IMR-90 (cell line): Measurements from ENCODE around the gene BMX. TPM values are rescaled to one million over a fixed set of nuclear protein-coding genes. Genes with fewer than 3 reads are reported as not detected.

Experiments used
- ATAC-seq: fragments of 200-7000 bp; cut with Tn5 transposase; 2 replicates; pipeline ENCODE4 v1.9.1; 2020; ENCODE audit warnings: low read depth, mild to moderate bottlenecking, moderate library complexity
- BruUV-seq: library from RNA; stranded (reverse); fragments of 400-500 nt; replicated peaks from 2 replicates; lab custom pipeline; 2021; lab: Mats Ljungman, UMichigan
- CTCF ChIA-PET: fragments of 300-600 bp; formaldehyde crosslinking; extraction: SDS; loops from one replicate; lab custom pipeline; 2021; ENCODE audit warnings: antibody characterized with exemption; lab: Yijun Ruan, JAX
- POLR2A ChIA-PET: fragments of 300-600 bp; sonication (Branson Sonifier 250); formaldehyde crosslinking; loops from one replicate; lab custom pipeline; 2022; ENCODE audit warnings: antibody characterized with exemption; ENCODE audit not compliant: unreplicated experiment; lab: Charles Lee
- DNase-seq: peaks from one replicate; pipeline ENCODE4 v3.0.0; 2013
- H2AFZ ChIP-seq: replicated peaks from 2 replicates; pipeline ENCODE3; 2013; ENCODE audit warnings: low read length, mild to moderate bottlenecking; ENCODE audit not compliant: poor library complexity
- H2AK5ac ChIP-seq: 2 replicates; pipeline ENCODE4 v1.6.1; 2013; ENCODE audit warnings: low read depth, low read length, inconsistent platforms
- H2AK9ac ChIP-seq: replicated peaks from 2 replicates; pipeline ENCODE3; 2013; ENCODE audit warnings: mild to moderate bottlenecking, low read depth, low read length, moderate library complexity; ENCODE audit not compliant: poor library complexity
- H2BK120ac ChIP-seq: 2 replicates; pipeline ENCODE4 v1.6.1; 2013; ENCODE audit warnings: low read depth, low read length, inconsistent platforms
- H2BK15ac ChIP-seq: 3 replicates; pipeline ENCODE4 v1.6.1; 2013; ENCODE audit warnings: low read depth, low read length, inconsistent platforms
- H2BK20ac ChIP-seq: 2 replicates; pipeline ENCODE4 v1.6.1; 2013; ENCODE audit warnings: low read depth, mild to moderate bottlenecking, inconsistent platforms, low read length, moderate library complexity
- H2BK5ac ChIP-seq: 2 replicates; pipeline ENCODE4 v1.6.1; 2013; ENCODE audit warnings: mild to moderate bottlenecking, low read depth, low read length, inconsistent platforms; ENCODE audit not compliant: poor library complexity, severe bottlenecking
- H3K14ac ChIP-seq: replicated peaks from 2 replicates; pipeline ENCODE4 v1.6.1; 2013; ENCODE audit warnings: low read depth, low read length, inconsistent platforms
- H3K18ac ChIP-seq: 2 replicates; pipeline ENCODE4 v1.6.1; 2013; ENCODE audit warnings: low read depth, low read length, control low read depth
- H3K23ac ChIP-seq: 2 replicates; pipeline ENCODE4 v1.6.1; 2013; ENCODE audit warnings: low read depth, low read length, inconsistent platforms
- H3K27ac ChIP-seq: 2 replicates; pipeline ENCODE4 v1.5.1; 2013; ENCODE audit warnings: mild to moderate bottlenecking, control low read depth, low read length; ENCODE audit not compliant: insufficient read depth
- H3K27me3 ChIP-seq: 2 replicates; pipeline ENCODE4 v1.6.1; 2013; ENCODE audit warnings: low read length; ENCODE audit not compliant: control insufficient read depth, insufficient read depth
- H3K36me3 ChIP-seq: 2 replicates; pipeline ENCODE4 v1.6.1; 2013; ENCODE audit warnings: low read length, mixed read lengths; ENCODE audit not compliant: control insufficient read depth, insufficient read depth
- H3K4ac ChIP-seq: 2 replicates; pipeline ENCODE4 v1.6.1; 2013; ENCODE audit warnings: low read depth, low read length, inconsistent platforms
- H3K4me1 ChIP-seq: 2 replicates; pipeline ENCODE4 v1.6.1; 2013; ENCODE audit warnings: low read length, mixed read lengths; ENCODE audit not compliant: control insufficient read depth, insufficient read depth
- H3K4me2 ChIP-seq: 2 replicates; pipeline ENCODE4 v1.6.1; 2013; ENCODE audit warnings: low read depth, mild to moderate bottlenecking, control low read depth, low read length, moderate library complexity
- H3K4me3 ChIP-seq: 2 replicates; pipeline ENCODE4 v1.5.1; 2013; ENCODE audit warnings: low read depth, mild to moderate bottlenecking, control low read depth, low read length, moderate library complexity; ENCODE audit not compliant: insufficient read depth
- H3K56ac ChIP-seq: 2 replicates; pipeline ENCODE4 v1.6.1; 2013; ENCODE audit warnings: low read length, inconsistent platforms; ENCODE audit not compliant: insufficient read depth; ENCODE audit errors: extremely low read depth
- H3K79me1 ChIP-seq, 2 experiments: 2 replicates each; pipeline ENCODE4 v1.6.1; 2013; ENCODE audit warnings: low read length in 2 of 2, inconsistent platforms in 1 of 2, low read depth in 1 of 2
- H3K9ac ChIP-seq: 2 replicates; pipeline ENCODE4 v1.6.1; 2013; ENCODE audit warnings: low read depth, low read length, control low read depth
- H3K9me1 ChIP-seq: 2 replicates; pipeline ENCODE4 v1.6.1; 2013; ENCODE audit warnings: low read length, inconsistent platforms; ENCODE audit not compliant: insufficient read depth
- H3K9me3 ChIP-seq: 2 replicates; pipeline ENCODE4 v1.6.1; 2013; ENCODE audit warnings: low read length; ENCODE audit not compliant: control insufficient read depth, insufficient read depth
- H4K20me1 ChIP-seq: 2 replicates; pipeline ENCODE4 v1.6.1; 2013; ENCODE audit warnings: low read length, inconsistent platforms; ENCODE audit not compliant: insufficient read depth
- H4K5ac ChIP-seq: 2 replicates; pipeline ENCODE4 v1.6.1; 2013; ENCODE audit warnings: mild to moderate bottlenecking, low read depth, low read length, control low read depth
- H4K8ac ChIP-seq, 2 experiments: 2 replicates each; pipeline ENCODE4 v1.6.1; 2013; ENCODE audit warnings: low read depth in 2 of 2, low read length in 2 of 2, control low read depth in 1 of 2, inconsistent platforms in 1 of 2
- H4K91ac ChIP-seq: 2 replicates; pipeline ENCODE4 v1.6.1; 2013; ENCODE audit warnings: low read depth, low read length, inconsistent platforms; ENCODE audit not compliant: insufficient read depth
- BHLHE40 ChIP-seq: fragments of 150-350 bp; IDR thresholded peaks from 2 replicates; pipeline ENCODE4 v1.6.1; 2016; ENCODE audit warnings: mild to moderate bottlenecking, low read depth, low read length
- CHD1 ChIP-seq: IDR thresholded peaks from 2 replicates; pipeline ENCODE4 v1.6.1; 2012; ENCODE audit warnings: low read depth, low read length, improper control_type of control experiment
- MAFK ChIP-seq: IDR thresholded peaks from 2 replicates; pipeline ENCODE4 v1.6.1; 2012; ENCODE audit warnings: low read depth, low read length, improper control_type of control experiment
- NFE2L2 ChIP-seq: fragments of 150-350 bp; IDR thresholded peaks from 2 replicates; pipeline ENCODE4 v1.6.1; 2016; ENCODE audit warnings: low read depth, mild to moderate bottlenecking, low read length
- RAD21 ChIP-seq: IDR thresholded peaks from 2 replicates; pipeline ENCODE4 v1.6.1; 2012; ENCODE audit warnings: low read length, improper control_type of control experiment
- RFX5 ChIP-seq: IDR thresholded peaks from 2 replicates; pipeline ENCODE4 v1.8.0; 2012; ENCODE audit warnings: low read depth, mild to moderate bottlenecking, low read length, moderate library complexity
- USF2 ChIP-seq: fragments of 150-350 bp; IDR thresholded peaks from 2 replicates; pipeline ENCODE4 v1.6.1; 2017; ENCODE audit warnings: mild to moderate bottlenecking, antibody characterized with exemption, low read length, low read depth
- dilution Hi-C: fragments of 300-500 bp; cut with HindIII; formaldehyde crosslinking; loops from one replicate; pipeline ENCODE4 v1.14.3; 2018; ENCODE audit warnings: low sequenced_read_pairs; ENCODE audit not compliant: unreplicated experiment
- in situ Hi-C: fragments of 300-500 bp; cut with MboI; formaldehyde crosslinking; loops from 3 replicates; pipeline ENCODE4 v1.14.3; 2019; ENCODE audit warnings: low sequenced_read_pairs, inconsistent platforms, mixed read lengths
- intact Hi-C: fragments of 100-400 bp; cut with micrococcal nuclease; formaldehyde crosslinking; loops from 2 replicates; pipeline ENCODE4 v1.10.0; 2022
- polyA plus RNA-seq, 3 experiments: library from polyadenylated mRNA; depleted of rRNA; stranded (reverse); fragments of >200 nt; gene quantifications; 2 replicates each; pipeline ENCODE4 v1.2.3, GENCODE V29; 2012; ENCODE audit warnings: low replicate concordance in 1 of 3
- total RNA-seq: library from RNA; depleted of rRNA; stranded (reverse); fragments of >200 nt; gene quantifications from 2 replicates; pipeline ENCODE4 v1.2.3, GENCODE V29; 2012

The BMX gene
- total and polyA plus RNA-seq, 2 of the 4 experiments (the other 2 are of a cell fraction) = not detected

GRCh38 chrX:15529165-15529564 is 28.6 kb downstream of the BMX start:
- no peak overlapping the region for H3K27ac ChIP-seq
- no peak overlapping the region for H2BK5ac ChIP-seq
- no peaks in the 10 kb centered on the region for H4K20me1 ChIP-seq
- H3K4me1 ChIP-seq = no peaks in the 10 kb centered on the region
- no peak overlapping the region for H2AK5ac ChIP-seq
- H3K4ac ChIP-seq = no peak overlapping the region
- no peak overlapping the region for H3K4me2 ChIP-seq
- ATAC-seq = no peak
- H4K91ac ChIP-seq = no peak overlapping the region
- H2BK20ac ChIP-seq = no peak overlapping the region
- no peaks in the 10 kb centered on the region for H3K79me1 ChIP-seq
- no peak for DNase-seq
- no peak overlapping the region for H3K9ac ChIP-seq
- no TSS peak for BruUV-seq
- H3K36me3 ChIP-seq = no peaks in the 10 kb centered on the region
- no peaks in the 10 kb centered on the region for H3K9me3 ChIP-seq
- H3K14ac ChIP-seq = no peak overlapping the region
- H4K5ac ChIP-seq = no peak overlapping the region
- no peaks in the 10 kb centered on the region for H3K9me1 ChIP-seq
- intact Hi-C loops = no loop called here
- no peak overlapping the region for H2BK15ac ChIP-seq
- in situ Hi-C loops = no loop called here
- no peak overlapping the region for H3K56ac ChIP-seq
- no peak overlapping the region for H3K23ac ChIP-seq
- dilution Hi-C loops = no loop called here
- no peak overlapping the region for H2BK120ac ChIP-seq
- H3K4me3 ChIP-seq = no peak overlapping the region
- no peak overlapping the region for H2AFZ ChIP-seq
- ChIA-PET POLR2A (no interaction called here), CTCF (no interaction called here)
- no peak overlapping the region for H2AK9ac ChIP-seq
- no peak overlapping the region for H3K18ac ChIP-seq
- H4K8ac ChIP-seq = no peak overlapping the region
- peaks cover 3% of the 10 kb centered on the region; the same call in 1 of the 2 replicates for H3K27me3 ChIP-seq
- TF ChIP-seq MAFK = no peak
- TF ChIP-seq USF2 = no peak
- TF ChIP-seq BHLHE40 = no peak
- no peak for TF ChIP-seq RAD21
- no peak for TF ChIP-seq NFE2L2
- TF ChIP-seq RFX5 = no peak
- TF ChIP-seq CHD1 = no peak
